ENCODE measurements around the gene DTX3L.

DNA sequence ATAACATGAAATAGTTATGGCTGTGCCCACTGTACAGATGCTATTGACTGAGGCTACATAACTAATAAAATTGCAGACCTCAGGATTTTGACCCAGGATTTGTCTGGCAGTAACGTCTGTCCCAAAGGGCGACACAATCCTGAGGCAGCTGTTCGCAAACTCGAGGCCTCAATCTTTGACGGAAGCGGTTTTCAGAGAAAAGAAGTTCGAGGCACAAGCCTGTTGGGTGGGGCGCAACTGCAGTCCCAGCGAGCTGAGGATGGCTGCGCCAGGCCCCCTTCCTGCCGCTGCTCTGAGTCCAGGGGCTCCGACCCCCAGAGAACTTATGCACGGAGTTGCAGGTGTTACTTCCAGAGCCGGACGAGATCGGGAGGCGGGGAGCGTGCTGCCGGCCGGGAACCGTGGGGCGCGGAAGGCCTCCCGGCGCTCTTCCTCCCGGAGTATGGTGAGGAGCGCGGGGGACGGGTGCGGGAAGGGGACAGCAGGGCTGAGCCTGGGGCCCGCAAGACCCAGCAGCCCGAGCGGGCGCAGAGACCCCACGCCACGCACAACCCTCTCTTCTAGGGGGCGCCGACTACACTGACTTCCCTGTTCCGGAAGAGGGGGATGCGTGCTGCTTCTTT is 13.4 kb downstream of the DTX3L start, which contains the start of gene PARP15:
- no peak for TF ChIP-seq PKNOX1 (IDR thresholded peaks at IDR 0.05)
- TF ChIP-seq LEF1 (IDR thresholded peaks at IDR 0.05; ENCODE audit: borderline replicate concordance) = no peak
- no peak for TF ChIP-seq SP1 (IDR thresholded peaks at IDR 0.05)
